ENCODE data around the gene RPS6KA2.

The RPS6KA2 gene

GRCh38 chr6:166655251-166655650, 28.2 kb upstream of the RPS6KA2 start:
- Histone ChIP-seq H3K27ac (ENCODE audit: low read length) (no peak overlapping the region), H3K9me3 (ENCODE audit: insufficient read depth, low read length, severe bottlenecking) (no peaks in the 10 kb centered on the region), H3K79me2 (ENCODE audit: insufficient read depth, low read length) (no peaks in the 10 kb centered on the region), H3K36me3 (ENCODE audit: insufficient read depth, low read length) (no peaks in the 10 kb centered on the region), H3K9ac (ENCODE audit: low read depth, low read length) (no peak overlapping the region), H2AFZ (ENCODE audit: low read depth, low read length) (no peak overlapping the region), H3K4me1 (ENCODE audit: insufficient read depth, low read length) (no peaks in the 10 kb centered on the region), H3K4me2 (ENCODE audit: insufficient read depth, low read length) (no peak overlapping the region), H3K4me3 (ENCODE audit: low read depth in 1 of 2, low read length in 2 of 2) (no peak overlapping the region), H4K20me1 (ENCODE audit: insufficient read depth, low read length) (no peaks in the 10 kb centered on the region), H3K27me3 (ENCODE audit: insufficient read depth, low read length, poor library complexity) (peaks cover 2% of the 10 kb centered on the region)
- no peak for DNase-seq
- TF ChIP-seq, protein P1, sequence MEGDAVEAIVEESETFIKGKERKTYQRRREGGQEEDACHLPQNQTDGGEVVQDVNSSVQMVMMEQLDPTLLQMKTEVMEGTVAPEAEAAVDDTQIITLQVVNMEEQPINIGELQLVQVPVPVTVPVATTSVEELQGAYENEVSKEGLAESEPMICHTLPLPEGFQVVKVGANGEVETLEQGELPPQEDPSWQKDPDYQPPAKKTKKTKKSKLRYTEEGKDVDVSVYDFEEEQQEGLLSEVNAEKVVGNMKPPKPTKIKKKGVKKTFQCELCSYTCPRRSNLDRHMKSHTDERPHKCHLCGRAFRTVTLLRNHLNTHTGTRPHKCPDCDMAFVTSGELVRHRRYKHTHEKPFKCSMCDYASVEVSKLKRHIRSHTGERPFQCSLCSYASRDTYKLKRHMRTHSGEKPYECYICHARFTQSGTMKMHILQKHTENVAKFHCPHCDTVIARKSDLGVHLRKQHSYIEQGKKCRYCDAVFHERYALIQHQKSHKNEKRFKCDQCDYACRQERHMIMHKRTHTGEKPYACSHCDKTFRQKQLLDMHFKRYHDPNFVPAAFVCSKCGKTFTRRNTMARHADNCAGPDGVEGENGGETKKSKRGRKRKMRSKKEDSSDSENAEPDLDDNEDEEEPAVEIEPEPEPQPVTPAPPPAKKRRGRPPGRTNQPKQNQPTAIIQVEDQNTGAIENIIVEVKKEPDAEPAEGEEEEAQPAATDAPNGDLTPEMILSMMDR (IDR thresholded peaks at IDR 0.05; ENCODE audit: borderline replicate concordance, extremely low read depth, low read length, poor library complexity, severe bottlenecking) = no peak
- no peak for TF ChIP-seq EZH2 (IDR thresholded peaks at IDR 0.05; ENCODE audit: borderline replicate concordance, low read depth, low read length, severe bottlenecking)
- no peak for ATAC-seq (ENCODE audit: insufficient read depth, low read depth)

GRCh38 chr6:166654573-166654972, 27.5 kb upstream of the RPS6KA2 start:
- H3K4me2 ChIP-seq (ENCODE audit: insufficient read depth, low read length) = no peak overlapping the region
- no peaks in the 10 kb centered on the region for H3K4me1 ChIP-seq (ENCODE audit: insufficient read depth, low read length)
- ATAC-seq (ENCODE audit: insufficient read depth, low read depth) (no peak), DNase-seq (no peak)
- no peaks in the 10 kb centered on the region for H3K36me3 ChIP-seq (ENCODE audit: insufficient read depth, low read length)
- H3K9ac ChIP-seq (ENCODE audit: low read depth, low read length) = no peak overlapping the region
- H3K27me3 ChIP-seq (ENCODE audit: insufficient read depth, low read length, poor library complexity) = no peaks in the 10 kb centered on the region
- no peaks in the 10 kb centered on the region for H4K20me1 ChIP-seq (ENCODE audit: insufficient read depth, low read length)
- no peak overlapping the region for H3K27ac ChIP-seq (ENCODE audit: low read length)
- no peak overlapping the region for H2AFZ ChIP-seq (ENCODE audit: low read depth, low read length)
- H3K79me2 ChIP-seq (ENCODE audit: insufficient read depth, low read length) = no peaks in the 10 kb centered on the region
- TF ChIP-seq EZH2 (IDR thresholded peaks at IDR 0.05; ENCODE audit: borderline replicate concordance, low read depth, low read length, severe bottlenecking) = no peak
- TF ChIP-seq, protein P1 (IDR thresholded peaks at IDR 0.05; ENCODE audit: borderline replicate concordance, extremely low read depth, low read length, poor library complexity, severe bottlenecking) = no peak
- H3K4me3 ChIP-seq (ENCODE audit: low read depth in 1 of 2, low read length in 2 of 2) = no peak overlapping the region
- no peaks in the 10 kb centered on the region for H3K9me3 ChIP-seq (ENCODE audit: insufficient read depth, low read length, severe bottlenecking)

DNA sequence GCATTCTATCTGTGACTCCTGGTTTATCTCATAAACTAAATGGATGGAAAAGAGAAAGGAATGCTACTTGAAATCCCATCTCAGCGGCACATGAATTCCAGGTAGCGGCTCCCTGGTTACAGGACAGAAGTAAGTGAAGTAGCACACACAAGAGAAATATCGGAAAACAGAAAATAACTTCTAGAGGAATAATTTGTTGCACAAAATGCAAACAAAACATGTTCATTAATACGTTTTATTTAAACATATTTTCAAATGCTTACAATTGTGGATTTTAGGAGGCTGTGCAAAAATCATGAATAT, 26.5 kb upstream of the RPS6KA2 start:
- DNase-seq (no peak), ATAC-seq (ENCODE audit: insufficient read depth, low read depth) (no peak)
- no peak overlapping the region for H3K27ac ChIP-seq (ENCODE audit: low read length)
- H2AFZ ChIP-seq (ENCODE audit: low read depth, low read length) = no peak overlapping the region
- H3K4me3 ChIP-seq (ENCODE audit: low read depth in 1 of 2, low read length in 2 of 2) = no peak overlapping the region
- TF ChIP-seq, protein P1 (IDR thresholded peaks at IDR 0.05; ENCODE audit: borderline replicate concordance, extremely low read depth, low read length, poor library complexity, severe bottlenecking) = no peak
- TF ChIP-seq EZH2 (IDR thresholded peaks at IDR 0.05; ENCODE audit: borderline replicate concordance, low read depth, low read length, severe bottlenecking) = no peak
- H3K36me3 ChIP-seq (ENCODE audit: insufficient read depth, low read length) = no peaks in the 10 kb centered on the region
- H3K9ac ChIP-seq (ENCODE audit: low read depth, low read length) = no peak overlapping the region
- no peaks in the 10 kb centered on the region for H3K9me3 ChIP-seq (ENCODE audit: insufficient read depth, low read length, severe bottlenecking)
- no peaks in the 10 kb centered on the region for H3K4me1 ChIP-seq (ENCODE audit: insufficient read depth, low read length)
- no peak overlapping the region for H3K4me2 ChIP-seq (ENCODE audit: insufficient read depth, low read length)
- H3K27me3 ChIP-seq (ENCODE audit: insufficient read depth, low read length, poor library complexity) = no peaks in the 10 kb centered on the region
- H3K79me2 ChIP-seq (ENCODE audit: insufficient read depth, low read length) = no peaks in the 10 kb centered on the region
- no peaks in the 10 kb centered on the region for H4K20me1 ChIP-seq (ENCODE audit: insufficient read depth, low read length)
